B cell (primary cell): ENCODE results near the gene SLC22A15.

Experiments used
- CTCF ChIP-seq: fragments of 200-600 bp; IDR thresholded peaks from one replicate; pipeline ENCODE4 v1.8.0; 2022; ENCODE audit warnings: antibody characterized with exemption, mild to moderate bottlenecking
- EZH2 ChIP-seq: IDR thresholded peaks from 2 replicates; pipeline ENCODE4 v1.6.1; 2012; ENCODE audit warnings: borderline replicate concordance, low read depth, mild to moderate bottlenecking, moderate library complexity, low read length; ENCODE audit not compliant: insufficient read depth, poor library complexity, severe bottlenecking

- no peak for TF ChIP-seq CTCF
- TF ChIP-seq EZH2 = no peak
Observed at GRCh38 chr1:115973154-115973553, 3.2 kb upstream of the SLC22A15 start.
